Measurements from ENCODE around the gene ST13.
"Not testable (repeated sequence)": the region's sequence is repeated elsewhere in the genome, so short reads cannot be mapped to it uniquely, and the experiment has no call there.

The ST13 gene

GRCh38 chr22:40791241-40791640 is 65.2 kb downstream of the ST13 start:
- Histone ChIP-seq H4K20me1 (ENCODE audit: insufficient read depth, low read length) (no peaks in the 10 kb centered on the region; the same call in 1 of the 2 replicates), H3K79me2 (ENCODE audit: low read length) (peaks cover 2% of the 10 kb centered on the region; the same call in 1 of the 2 replicates), H3K4me2 (ENCODE audit: low read length) (no peak overlapping the region), H3K9ac (ENCODE audit: low read length) (no peak overlapping the region), H3K4me1 (ENCODE audit: low read length) (no peaks in the 10 kb centered on the region), H2AFZ (ENCODE audit: low read depth, low read length) (no peak overlapping the region), H3K9me3 (ENCODE audit: insufficient read depth, low read length) (no peaks in the 10 kb centered on the region), H3K36me3 (replicated peaks; ENCODE audit: low read depth, low read length) (peaks cover 57% of the 10 kb centered on the region), H3K4me3 (ENCODE audit: low read length) (no peak overlapping the region), H3K27ac (ENCODE audit: low read length) (no peak overlapping the region), H3K27me3 (ENCODE audit: low read depth, low read length) (no peaks in the 10 kb centered on the region)
- no peak for TF ChIP-seq EZH2phosphoT487 (IDR thresholded peaks at IDR 0.05; ENCODE audit: low read depth)

GRCh38 chr22:40789131-40789530 is 67.3 kb downstream of the ST13 start:
- Histone ChIP-seq H4K20me1 (ENCODE audit: insufficient read depth, low read length) (no peaks in the 10 kb centered on the region; the same call in 1 of the 2 replicates), H3K27me3 (ENCODE audit: low read depth, low read length) (no peaks in the 10 kb centered on the region), H3K27ac (ENCODE audit: low read length) (no peak overlapping the region), H3K9ac (ENCODE audit: low read length) (no peak overlapping the region), H3K9me3 (ENCODE audit: insufficient read depth, low read length) (no peaks in the 10 kb centered on the region), H3K36me3 (replicated peaks; ENCODE audit: low read depth, low read length) (peaks cover 62% of the 10 kb centered on the region), H3K4me2 (ENCODE audit: low read length) (no peak overlapping the region), H3K79me2 (ENCODE audit: low read length) (peaks cover 2% of the 10 kb centered on the region; the same call in 1 of the 2 replicates), H3K4me1 (ENCODE audit: low read length) (no peaks in the 10 kb centered on the region), H3K4me3 (ENCODE audit: low read length) (no peak overlapping the region), H2AFZ (ENCODE audit: low read depth, low read length) (no peak overlapping the region)
- TF ChIP-seq CTCF (IDR thresholded peaks at IDR 0.05; ENCODE audit: low read depth, low read length) (no peak), EZH2phosphoT487 (IDR thresholded peaks at IDR 0.05; ENCODE audit: low read depth) (no peak)

- Histone ChIP-seq H3K4me1 (ENCODE audit: low read length) (no peaks in the 10 kb centered on the region), H3K27me3 (ENCODE audit: low read depth, low read length) (no peaks in the 10 kb centered on the region), H2AFZ (ENCODE audit: low read depth, low read length) (no peak overlapping the region), H3K4me2 (ENCODE audit: low read length) (no peak overlapping the region), H3K9ac (ENCODE audit: low read length) (no peak overlapping the region), H3K9me3 (ENCODE audit: insufficient read depth, low read length) (no peaks in the 10 kb centered on the region), H3K79me2 (ENCODE audit: low read length) (no peaks in the 10 kb centered on the region), H3K4me3 (ENCODE audit: low read length) (no peak overlapping the region), H4K20me1 (ENCODE audit: insufficient read depth, low read length) (no peaks in the 10 kb centered on the region; the same call in 1 of the 2 replicates), H3K36me3 (replicated peaks; ENCODE audit: low read depth, low read length) (peaks cover 47% of the 10 kb centered on the region), H3K27ac (ENCODE audit: low read length) (no peak overlapping the region)
- TF ChIP-seq CTCF (IDR thresholded peaks at IDR 0.05; ENCODE audit: low read depth, low read length) (no peak), EZH2phosphoT487 (IDR thresholded peaks at IDR 0.05; ENCODE audit: low read depth) (no peak)
Measured at GRCh38 chr22:40782521-40782920, 73.9 kb downstream of the ST13 start.

- H3K27me3 ChIP-seq (ENCODE audit: low read depth, low read length); H3K4me3 ChIP-seq (ENCODE audit: low read length); H3K9me3 ChIP-seq (ENCODE audit: insufficient read depth, low read length); H3K4me2 ChIP-seq (ENCODE audit: low read length); H3K27ac ChIP-seq (ENCODE audit: low read length); H4K20me1 ChIP-seq (ENCODE audit: insufficient read depth, low read length); H3K4me1 ChIP-seq (ENCODE audit: low read length); H3K79me2 ChIP-seq (ENCODE audit: low read length); H2AFZ ChIP-seq (ENCODE audit: low read depth, low read length); H3K9ac ChIP-seq (ENCODE audit: low read length): not testable (repeated sequence)
- peaks cover 46% of the 10 kb centered on the region for H3K36me3 ChIP-seq (replicated peaks; ENCODE audit: low read depth, low read length)
Measured at GRCh38 chr22:40781749-40782148, 74.7 kb downstream of the ST13 start.
